Right ventricle myocardium inferior (tissue), 1 donor: ENCODE results near the gene FXYD7. TPM values are rescaled to one million over a fixed set of nuclear protein-coding genes. Genes with fewer than 3 reads are reported as not detected.
"Not testable (repeated sequence)": the region's sequence is repeated elsewhere in the genome, so short reads cannot be mapped to it uniquely, and the experiment has no call there.

Experiments used
- ATAC-seq: fragments of 200-7000 bp; cut with Tn5 transposase; one replicate; pipeline ENCODE4 v1.9.1; 2020; ENCODE audit warnings: mild to moderate bottlenecking, moderate library complexity
- DNase-seq: peaks from one replicate; pipeline ENCODE4 v3.0.0; 2021; ENCODE audit errors: missing footprints
- intact Hi-C: fragments of 100-400 bp; cut with DNase I; formaldehyde crosslinking; loops from one replicate; pipeline ENCODE4 v1.11.0; 2022
- total RNA-seq: library from RNA; stranded (reverse); fragmentation: NEBNext Ultra II Directional; extraction: Animal tissue kit (Norgen Biotek cat#: 25700); gene quantifications from one replicate; pipeline ENCODE4 v1.2.1, GENCODE V29; 2021
- donor health status: DM: no; HTN: yes; CAD: no; lungs with severe emphysema.

Gene FXYD7
- total RNA-seq, 1 donor from 2014 or later = not detected

DNA sequence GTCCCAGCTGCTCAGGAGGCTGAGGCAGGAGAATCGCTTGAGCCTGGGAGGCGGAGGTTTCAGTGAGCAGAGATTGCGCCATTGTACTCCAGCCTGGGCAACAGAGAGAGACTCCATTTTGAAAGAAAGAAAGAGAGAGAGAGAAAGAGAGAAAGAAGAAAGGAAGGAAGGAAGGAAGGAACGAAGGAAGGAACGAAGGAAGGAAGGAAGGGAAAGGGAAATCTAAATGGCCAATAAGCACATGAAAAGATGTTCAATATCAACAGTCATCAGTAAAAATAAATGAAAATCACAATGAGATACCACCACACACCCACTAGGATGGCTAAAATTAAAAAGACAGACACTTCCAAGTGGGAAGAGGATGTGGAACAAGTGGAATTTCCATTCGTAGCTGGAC lies 31.2 kb downstream of the FXYD7 start:
- ATAC-seq (no peak), DNase-seq (no peak)
- intact Hi-C loops = no loop called here

DNA sequence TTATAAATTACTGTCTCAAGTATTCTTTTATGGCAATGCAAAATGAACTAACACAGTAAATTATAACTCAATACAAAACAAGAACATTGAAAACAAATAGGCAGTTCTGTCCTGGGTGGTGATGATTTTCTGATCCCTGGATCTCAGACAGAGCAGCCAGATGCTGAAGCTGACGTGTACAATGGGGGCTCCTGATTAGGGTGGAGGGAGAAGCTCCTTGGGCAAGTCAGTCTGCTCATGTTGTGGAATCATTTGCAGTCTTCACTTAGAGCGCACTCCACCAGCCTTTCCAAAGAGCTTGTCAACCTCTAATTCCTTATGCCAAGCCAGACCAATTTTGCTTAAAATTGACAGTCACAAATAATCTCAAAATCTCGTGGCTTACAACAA lies 33.1 kb downstream of the FXYD7 start:
- ATAC-seq = no peak
- DNase-seq = no peak
- intact Hi-C loops = no loop called here

DNA sequence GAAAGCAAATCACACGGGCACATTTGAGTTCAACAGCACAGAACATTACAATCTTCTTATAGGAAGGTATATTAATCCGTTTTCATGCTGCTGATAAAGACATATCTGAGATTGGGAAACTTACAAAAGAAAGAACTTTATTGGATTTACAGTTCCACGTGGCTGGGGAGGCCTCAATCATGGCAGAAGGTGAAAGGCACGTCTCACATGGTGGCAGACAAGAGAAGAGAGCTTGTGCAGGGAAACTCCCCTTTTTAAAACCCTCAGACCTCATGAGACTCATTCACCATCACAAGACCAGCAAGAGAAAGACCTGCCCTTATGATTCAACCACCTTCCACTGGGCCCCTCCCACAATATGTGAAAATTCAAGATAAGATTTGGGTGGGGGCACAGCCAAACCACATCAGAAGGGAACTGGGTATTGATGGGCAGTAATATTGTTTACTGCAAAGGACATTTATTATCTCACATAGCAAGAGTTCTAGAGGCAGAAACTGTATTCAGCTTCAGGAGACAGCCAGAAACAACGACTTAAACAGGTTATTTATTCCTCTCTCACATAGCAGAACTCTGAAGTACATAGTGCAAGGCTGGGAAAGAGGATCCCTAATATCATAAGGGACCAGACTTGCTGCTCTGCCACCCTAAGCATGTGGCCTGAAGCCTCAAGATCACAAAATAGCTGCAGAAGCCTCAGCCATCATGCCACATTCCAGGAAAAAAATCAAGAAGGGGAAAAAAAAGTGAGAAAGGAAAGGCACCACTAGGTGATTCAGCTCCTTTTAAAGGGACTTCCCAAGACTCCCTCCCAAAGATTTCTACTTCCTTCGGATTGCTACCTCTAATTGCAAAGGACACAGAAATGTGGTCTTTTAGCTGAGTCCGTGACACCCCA lies 34.6 kb downstream of the FXYD7 start:
- intact Hi-C loops = no loop called here
- DNase-seq (no peak), ATAC-seq (no peak)

DNA sequence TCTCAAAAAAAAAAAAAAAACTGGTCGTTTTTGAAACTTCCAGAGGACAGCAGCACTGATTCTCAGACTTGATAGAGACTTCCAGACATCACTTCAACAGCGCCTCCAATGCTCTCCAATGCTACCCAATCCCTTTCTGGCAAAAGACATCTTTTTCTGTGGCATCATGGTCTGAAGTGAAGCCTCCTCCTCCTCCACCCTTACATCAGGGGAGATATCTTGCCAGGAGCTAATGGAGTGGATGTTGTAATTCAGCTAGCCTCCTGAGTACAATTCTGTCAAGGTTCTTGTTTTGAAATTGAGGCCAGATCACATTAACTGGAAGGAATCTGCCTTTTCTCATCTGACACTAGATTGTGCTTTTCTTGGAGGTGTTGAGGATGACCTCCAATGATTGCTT lies 35.6 kb downstream of the FXYD7 start:
- intact Hi-C loops = no loop called here
- ATAC-seq (no peak), DNase-seq (no peak)

DNA sequence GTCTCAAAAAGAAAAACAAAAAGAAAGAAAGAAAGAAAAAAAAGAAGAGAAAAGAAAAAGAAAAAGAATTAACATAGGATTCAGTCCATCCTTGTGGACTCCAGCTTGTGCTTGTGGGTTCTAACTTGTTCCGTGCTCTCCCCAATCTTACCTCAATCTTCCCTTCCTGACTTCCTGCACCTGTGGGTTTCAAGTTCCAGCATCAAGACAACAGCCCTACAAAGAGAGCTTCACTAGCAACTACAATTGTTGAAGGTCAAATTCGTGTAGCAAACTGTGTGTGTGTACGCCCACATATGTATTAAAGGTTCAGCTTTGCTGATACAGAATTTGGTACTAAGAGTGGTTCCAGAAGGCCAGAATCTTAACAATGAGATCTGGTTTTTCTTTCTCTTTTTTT lies 36.8 kb downstream of the FXYD7 start:
- ATAC-seq = no peak
- intact Hi-C loops = no loop called here
- no peak for DNase-seq

DNA sequence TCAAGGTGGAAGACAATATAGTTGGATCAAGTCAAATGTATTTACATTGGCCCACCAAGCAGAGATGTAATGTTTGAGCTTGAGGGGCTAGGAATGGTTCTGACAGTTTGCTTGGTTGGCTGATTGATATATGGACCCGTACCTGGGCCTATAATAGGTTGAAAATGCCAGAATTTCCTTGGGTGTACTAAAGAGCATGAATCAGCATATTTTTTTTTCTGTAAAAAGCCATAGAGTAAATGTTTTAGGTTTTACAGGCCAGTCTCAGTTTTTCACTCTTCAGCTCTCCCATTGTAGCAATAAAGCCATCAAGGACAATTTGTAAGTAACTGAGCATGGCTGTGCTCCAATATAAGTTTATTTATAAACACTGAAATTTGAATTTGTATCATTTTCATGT lies 38.3 kb downstream of the FXYD7 start:
- intact Hi-C loops = no loop called here
- no peak for ATAC-seq
- no peak for DNase-seq

DNA sequence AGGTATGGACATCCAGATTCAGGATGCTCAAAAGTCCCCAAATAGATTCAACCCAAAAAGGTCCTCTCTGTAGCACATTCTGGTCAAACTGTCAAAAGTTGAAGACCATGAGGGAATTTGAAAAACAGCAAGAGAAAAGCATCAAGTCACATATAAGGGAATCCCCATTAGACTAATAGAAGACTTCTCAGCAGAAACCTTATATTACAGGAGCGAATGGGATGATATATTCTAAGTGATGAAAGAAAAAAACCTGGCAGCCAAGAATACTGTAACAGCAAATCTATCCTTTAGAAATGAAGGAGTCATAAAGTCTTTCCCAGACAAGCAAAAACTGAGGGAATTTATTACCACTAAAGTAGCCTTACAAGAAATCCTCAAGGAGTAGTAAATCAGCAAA lies 41.2 kb downstream of the FXYD7 start:
- intact Hi-C loops = no loop called here
- DNase-seq = no peak
- ATAC-seq = no peak

DNA sequence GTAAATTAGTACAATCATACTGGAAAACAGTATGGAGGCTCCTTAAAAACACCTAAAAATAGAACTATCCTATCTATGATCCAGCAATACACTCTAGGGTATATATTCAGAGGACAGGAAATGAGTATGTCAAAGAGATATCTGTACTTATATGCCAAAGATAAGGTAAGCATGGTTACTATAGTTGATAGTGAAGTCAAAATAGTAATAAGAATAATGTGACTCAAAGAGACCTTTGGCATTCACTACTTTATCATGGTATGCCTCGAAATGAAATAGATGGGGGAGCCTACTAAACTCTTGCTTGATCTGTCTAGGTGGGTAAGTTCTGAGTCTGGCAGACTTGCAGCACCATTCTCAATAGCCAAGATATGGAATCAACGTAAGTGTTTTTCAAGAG lies 41.8 kb downstream of the FXYD7 start:
- intact Hi-C loops = no loop called here
- ATAC-seq = no peak
- no peak for DNase-seq

DNA sequence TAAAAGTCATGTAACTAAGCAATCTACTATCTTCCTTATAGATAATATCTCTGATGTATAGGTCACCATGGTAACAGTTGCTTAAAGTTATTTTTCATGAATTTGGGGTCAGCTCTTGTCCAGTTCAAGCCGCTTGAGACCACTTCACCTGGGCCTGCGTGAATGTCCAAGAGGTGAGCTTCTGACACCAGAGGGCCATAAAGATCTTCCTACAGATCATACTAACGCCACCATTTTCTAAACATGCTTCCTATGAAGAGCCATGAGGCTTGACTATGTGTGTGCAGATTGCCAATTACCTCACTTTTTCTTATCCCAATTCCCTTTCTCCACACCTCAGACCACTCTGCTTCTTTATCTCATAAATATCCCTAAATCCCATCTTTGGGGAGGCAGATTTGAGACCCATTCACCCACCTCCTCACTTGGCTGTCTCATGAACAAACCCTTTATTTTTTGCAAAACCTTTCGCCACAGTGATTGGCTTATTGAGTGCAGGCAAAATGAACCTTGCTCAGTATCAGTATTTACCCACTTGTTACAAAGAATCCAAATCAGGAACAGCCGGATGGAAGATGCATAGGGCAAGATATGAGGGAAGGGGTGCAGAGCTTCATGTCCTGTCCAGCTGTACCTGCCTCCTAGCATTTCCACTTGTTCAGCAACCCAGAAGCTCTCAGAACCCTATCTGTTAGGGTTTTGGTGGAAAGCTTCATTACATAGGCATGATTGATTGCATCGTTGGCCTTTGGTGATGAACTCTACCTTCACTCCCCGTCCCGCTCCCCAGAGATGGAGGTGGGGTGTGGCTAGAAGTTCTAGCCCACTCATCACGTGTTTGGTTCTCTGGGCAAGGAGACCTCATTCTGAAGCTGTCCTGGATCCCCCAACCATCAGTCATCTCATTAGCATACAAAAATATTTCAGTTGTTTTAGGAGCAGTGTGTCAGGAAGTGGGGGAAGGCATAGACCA lies 51.2 kb downstream of the FXYD7 start:
- intact Hi-C loops = no loop called here
- DNase-seq (no peak), ATAC-seq (no peak)

DNA sequence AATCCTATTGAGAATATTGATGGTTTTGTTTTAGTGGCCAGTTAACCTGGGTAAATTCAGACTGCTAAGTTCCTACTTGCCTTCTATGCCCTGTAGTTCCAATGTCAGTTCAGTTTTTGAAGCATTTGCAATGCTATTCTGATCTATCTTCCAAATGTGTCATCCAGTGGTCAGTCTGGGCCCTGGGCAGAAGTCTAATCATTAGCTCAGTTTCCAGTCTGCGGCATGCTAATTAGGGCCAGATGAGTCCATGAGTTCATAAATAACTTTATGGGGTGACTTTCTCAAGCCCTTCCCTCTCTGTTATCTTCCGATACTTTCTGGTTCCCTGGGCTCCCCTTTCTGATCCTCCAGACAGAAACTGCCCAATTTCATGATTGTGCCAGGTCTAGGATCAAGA lies 52.8 kb downstream of the FXYD7 start:
- intact Hi-C loops = no loop called here
- no peak for DNase-seq
- no peak for ATAC-seq

DNA sequence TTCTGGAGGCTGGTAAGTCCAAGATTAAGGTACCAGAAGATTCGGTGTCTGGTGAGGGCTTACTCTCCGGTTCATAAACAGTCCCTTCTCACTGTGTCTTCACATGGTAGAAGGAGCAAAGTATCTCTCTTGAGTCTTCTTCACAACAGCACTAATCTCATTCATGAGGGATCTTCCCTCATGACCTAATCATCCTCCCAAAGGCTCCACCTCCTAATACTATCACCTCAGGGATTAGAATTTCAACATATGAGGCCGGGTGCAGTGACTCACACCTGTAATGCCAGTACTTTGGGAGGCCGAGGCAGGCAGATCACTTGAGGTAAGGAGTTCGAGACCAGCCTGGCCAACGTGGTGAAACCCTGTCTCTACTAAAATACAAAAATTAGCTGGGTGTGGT lies 53.8 kb downstream of the FXYD7 start:
- intact Hi-C loops, DNase-seq: not testable (repeated sequence)

DNA sequence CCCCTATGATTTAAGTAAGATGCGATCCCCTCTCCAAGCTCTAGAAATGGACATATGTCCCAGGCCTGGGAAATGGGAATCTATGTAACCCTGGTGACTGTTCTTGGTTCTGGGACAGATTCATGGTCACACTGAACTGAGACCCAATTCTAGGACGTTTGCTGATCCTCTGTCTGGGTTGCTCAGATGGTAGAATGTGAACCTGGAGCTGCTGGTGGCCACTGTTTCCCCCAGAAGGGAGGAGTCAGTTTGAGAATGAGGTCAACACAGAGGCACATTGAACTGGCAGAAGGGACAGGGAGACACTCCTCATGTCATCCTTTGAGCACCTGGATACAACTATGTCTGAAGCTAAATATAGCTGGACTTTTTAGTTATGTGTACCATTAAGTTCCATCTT lies 56.4 kb downstream of the FXYD7 start:
- no peak for DNase-seq
- intact Hi-C loops = no loop called here
- ATAC-seq = no peak

More for the DNA sequence above, 53.8 kb downstream of the FXYD7 start:
- not testable (repeated sequence) for ATAC-seq

DNA sequence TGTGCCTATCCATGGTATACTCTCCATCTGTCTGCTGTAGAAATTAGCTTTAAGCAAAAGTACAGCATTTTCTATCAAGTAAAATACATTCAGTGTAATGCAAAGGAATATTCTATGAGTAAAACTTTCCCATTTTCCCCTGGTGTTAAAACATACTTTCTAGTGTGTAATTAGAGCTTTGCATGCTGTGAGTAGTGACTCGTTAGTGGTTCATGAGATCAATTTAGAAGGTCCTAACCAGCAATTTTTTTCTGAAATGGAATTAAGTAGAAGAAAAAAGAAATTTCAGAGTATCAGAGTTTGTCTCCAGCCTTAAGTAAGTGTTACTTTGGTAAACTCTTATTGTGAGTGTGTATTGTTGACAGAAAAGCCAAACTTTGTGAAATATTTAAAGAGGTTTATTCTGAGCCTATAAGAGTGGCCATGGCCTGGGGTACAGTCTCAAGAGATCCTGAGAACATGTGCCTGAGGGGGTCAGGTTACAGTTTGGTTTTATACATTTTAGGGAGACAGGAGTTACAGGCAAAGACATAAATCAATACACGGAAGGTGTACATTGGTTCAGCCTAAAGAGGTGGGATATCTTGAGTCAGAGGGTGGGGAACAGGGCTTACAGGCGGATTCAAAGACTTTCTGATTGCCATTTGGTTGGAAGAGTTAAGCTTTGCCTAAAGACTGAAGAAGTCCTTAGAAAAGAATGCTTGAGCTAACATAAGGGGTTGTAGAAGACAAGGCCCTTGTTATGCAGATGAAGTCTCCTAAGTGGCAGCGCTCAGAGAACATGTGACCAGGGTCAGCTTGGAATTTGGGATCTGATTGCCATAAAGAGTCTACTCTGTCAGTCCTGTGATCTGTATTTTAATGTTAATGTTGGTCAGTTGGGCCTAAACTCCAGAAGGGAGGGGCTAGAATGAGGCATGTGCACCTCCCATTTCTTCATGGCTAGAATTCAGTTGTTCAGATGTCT lies 60.0 kb downstream of the FXYD7 start:
- no peak for DNase-seq
- no peak for ATAC-seq
- intact Hi-C loops = no loop called here

Other genes with a start within 250 kb of the FXYD7 start
- gene ZNF30, start 216.4 kb upstream of the FXYD7 start, total RNA-seq = 2.6 TPM
- 3.0 TPM for gene ZNF792, start 179.0 kb upstream of the FXYD7 start, total RNA-seq
- 25.8 TPM for gene GRAMD1A, start 142.9 kb upstream of the FXYD7 start, total RNA-seq
- gene SCN1B, start 112.8 kb upstream of the FXYD7 start, total RNA-seq = 44.3 TPM
- 5.5 TPM for gene HPN, start 101.5 kb upstream of the FXYD7 start, total RNA-seq
- gene FXYD3, start 27.4 kb upstream of the FXYD7 start, total RNA-seq = 2.3 TPM
- 10.0 TPM for gene LGI4, start 8.2 kb upstream of the FXYD7 start, total RNA-seq
- gene FXYD1, start 4.4 kb upstream of the FXYD7 start, total RNA-seq = 556 TPM
- gene FXYD5, start 11.5 kb downstream of the FXYD7 start, total RNA-seq = 23.5 TPM
- gene FAM187B, start 85.5 kb downstream of the FXYD7 start, total RNA-seq = not detected
- gene LSR, start 105.7 kb downstream of the FXYD7 start, total RNA-seq = 6.8 TPM
- gene USF2, start 125.7 kb downstream of the FXYD7 start, total RNA-seq = 151 TPM
- not detected for gene HAMP, start 139.3 kb downstream of the FXYD7 start, total RNA-seq
- not detected for gene MAG, start 148.9 kb downstream of the FXYD7 start, total RNA-seq
- gene CD22, start 185.9 kb downstream of the FXYD7 start, total RNA-seq = 0.19 TPM
- not detected for gene FFAR1, start 204.6 kb downstream of the FXYD7 start, total RNA-seq
- gene FFAR3, start 215.2 kb downstream of the FXYD7 start, total RNA-seq = 0.14 TPM
- not detected for gene GPR42, start 227.8 kb downstream of the FXYD7 start, total RNA-seq